ENCODE results near the gene NCAPD3. TPM values are rescaled to one million over a fixed set of nuclear protein-coding genes. Genes with fewer than 3 reads are reported as not detected.
"Not testable (repeated sequence)": the region's sequence is repeated elsewhere in the genome, so short reads cannot be mapped to it uniquely, and the experiment has no call there.

Gene NCAPD3
- polyA plus RNA-seq, 4 donors = 30.1 to 31.2 (median 30.6) TPM

DNA sequence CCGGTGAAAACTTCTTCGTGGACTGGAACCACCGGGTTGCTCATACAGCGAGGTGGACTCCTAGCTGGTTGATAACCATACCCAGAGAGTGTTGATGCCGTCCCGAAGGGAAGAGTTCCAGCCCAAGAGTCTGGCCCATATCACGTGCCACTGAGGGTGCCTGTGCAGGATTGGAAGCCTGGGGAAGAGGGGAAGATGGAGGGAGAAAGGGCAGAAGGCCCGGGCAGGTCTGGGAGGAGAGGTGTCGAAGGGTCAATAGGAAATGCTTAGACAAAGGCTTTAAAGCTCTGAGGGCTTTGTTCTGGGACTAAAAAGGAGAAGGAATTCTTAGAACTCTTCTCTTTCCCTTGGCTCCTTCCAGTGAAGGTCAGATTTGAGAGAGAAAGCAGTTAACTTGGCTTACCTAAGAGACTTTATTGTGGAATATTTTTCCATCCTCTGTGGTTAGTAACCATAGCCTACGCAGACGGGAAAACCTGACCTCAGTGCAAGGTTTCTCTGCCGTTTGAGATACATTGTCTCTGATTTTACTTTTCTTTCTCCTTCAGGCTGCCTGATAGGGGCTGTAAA lies 84.4 kb downstream of the NCAPD3 start:
- no peak for DNase-seq (ENCODE audit: low read depth in 4 of 4, low spot score in 3 of 4)

DNA sequence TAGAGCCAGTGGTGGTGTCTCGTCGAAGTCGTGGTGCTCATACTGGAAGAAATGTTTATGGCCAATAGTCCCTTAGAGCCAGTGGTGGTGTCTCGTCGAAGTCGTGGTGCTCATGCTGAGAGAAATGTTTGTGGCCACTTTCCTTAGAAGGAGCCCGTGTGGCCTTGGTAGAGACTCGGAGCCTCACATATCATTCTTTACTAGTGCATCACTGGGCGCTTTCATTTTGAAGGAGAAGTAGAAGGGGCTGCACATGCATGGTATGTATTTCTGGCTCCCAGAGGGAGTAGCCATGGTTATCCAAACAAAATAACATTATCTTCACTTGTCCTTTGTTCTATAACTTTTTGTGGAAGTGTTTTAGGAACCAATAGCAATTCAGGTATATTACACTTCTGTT lies 85.4 kb downstream of the NCAPD3 start:
- no peak for DNase-seq (ENCODE audit: low read depth in 4 of 4, low spot score in 3 of 4)

GRCh38 chr11:134134167-134134566 lies 89.6 kb downstream of the NCAPD3 start:
- no peak for DNase-seq (ENCODE audit: low read depth in 4 of 4, low spot score in 3 of 4)

GRCh38 chr11:134132808-134133207 lies 91.0 kb downstream of the NCAPD3 start:
- DNase-seq (ENCODE audit: low read depth in 4 of 4, low spot score in 3 of 4) = no peak

DNA sequence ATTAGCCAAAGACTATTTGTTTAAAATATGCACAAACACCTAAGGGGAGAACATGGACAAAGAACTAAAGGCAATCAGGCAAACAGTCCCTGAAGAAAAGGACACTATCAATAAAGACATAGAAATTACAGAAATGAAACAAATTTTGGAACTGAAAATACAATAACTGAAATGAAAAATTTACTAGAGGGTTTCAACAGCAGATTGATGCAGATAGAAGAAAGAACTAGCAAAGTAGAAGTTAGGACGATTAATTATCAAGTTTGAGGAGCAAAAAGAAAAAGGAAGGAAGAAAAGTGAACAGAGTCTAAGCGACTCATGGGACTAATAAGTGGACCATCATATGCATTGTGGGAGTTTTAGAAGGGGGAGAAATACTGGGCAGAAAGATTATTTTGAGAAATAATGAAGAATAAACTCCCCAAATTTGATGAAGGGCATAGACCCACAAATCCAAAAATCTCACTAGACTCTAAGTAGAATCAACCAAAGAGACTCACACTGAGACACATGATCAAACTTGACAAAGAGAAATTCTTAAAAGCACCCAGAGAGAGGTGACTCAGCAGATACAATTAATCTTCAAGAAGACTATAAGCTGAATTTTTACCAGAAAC lies 92.0 kb downstream of the NCAPD3 start:
- DNase-seq (ENCODE audit: low read depth in 4 of 4, low spot score in 3 of 4) = no peak

DNA sequence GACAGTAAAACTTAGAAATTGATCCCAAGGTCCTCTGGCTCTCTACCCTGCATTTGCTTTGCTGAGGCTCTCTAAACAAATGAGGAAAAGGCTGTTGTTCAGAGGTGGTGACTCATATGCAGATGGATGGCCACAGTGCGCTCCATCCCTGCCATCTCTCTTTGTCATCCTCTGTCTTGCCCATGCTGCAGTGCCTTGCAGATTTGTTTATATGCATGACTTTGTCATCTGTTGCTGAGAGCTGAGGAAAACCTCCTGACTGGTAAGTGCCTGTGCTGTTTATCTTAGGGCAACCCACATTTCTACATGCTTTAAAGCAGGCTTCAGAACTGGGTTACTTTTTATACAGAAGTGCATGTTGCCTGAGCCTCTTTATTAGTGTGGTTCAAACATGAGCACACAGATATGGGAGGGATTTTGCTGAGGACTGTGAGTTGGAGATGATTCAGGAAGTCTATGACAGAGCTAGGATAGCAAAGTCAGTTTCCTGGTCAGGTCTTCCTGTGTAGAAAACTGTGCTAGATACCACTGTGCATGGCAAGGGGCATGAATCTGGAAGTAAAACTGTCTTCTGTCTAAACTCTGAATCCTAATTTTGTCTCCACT lies 97.4 kb downstream of the NCAPD3 start:
- DNase-seq (ENCODE audit: low read depth in 4 of 4, low spot score in 3 of 4) = no peak

DNA sequence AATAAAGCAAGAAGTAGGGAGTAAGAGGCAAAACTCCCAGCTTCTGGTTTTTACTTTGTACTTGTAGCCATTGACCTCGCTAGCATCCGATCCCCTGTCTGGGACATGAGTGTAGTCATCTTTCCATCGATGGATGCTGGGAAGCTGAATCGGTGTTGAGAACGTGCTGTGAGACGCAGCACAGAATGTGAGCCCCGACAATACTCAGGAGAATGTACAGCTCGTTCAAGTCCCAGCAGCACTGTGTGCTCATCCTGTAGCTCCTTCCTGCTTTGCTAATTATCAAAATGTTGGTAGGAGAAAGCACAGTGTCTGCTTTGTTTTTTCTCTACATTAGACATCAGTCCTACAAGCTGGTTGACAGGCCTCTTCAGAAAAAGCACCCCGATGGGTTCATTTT lies 98.3 kb downstream of the NCAPD3 start:
- DNase-seq (ENCODE audit: low read depth in 4 of 4, low spot score in 3 of 4) = no peak

DNA sequence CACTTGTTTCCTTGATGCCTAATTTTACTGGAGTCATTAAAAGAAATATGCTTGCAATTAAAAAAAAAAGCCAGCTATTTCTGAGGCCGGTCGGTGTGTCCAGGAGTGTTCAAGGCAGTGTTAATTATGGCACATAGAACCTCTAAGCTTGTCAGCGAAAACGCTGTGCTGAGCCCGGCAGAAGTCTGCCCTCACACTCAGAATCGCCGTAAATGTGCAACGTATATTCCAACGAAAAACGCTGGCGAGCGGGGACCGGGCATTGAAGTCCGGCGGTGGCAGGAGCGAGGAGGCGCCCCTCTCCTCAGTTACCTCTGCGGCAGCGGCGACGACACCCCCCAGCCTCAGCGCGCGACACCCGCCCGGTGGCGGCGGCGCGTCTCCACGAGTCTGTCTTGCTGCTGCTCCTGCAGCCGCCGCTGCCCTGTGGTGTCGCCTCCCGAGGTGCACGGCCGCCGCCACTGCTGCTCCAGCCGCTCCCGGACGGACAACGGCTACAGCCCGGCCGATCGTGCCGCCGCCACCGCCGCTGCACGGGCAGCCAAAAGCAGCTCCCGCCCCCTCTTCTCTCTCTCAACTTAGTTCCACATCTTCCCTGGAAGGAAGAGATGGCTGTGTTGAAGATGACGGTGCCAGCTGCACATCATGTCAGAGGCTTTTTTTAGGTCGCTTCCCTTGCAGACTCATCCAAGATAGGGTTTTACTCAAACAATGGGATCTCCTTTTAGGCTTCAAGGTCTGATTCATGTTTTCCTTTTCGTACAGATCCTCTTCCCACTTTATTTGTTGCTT lies 98.9 kb downstream of the NCAPD3 start:
- no peak for DNase-seq (ENCODE audit: low read depth in 4 of 4, low spot score in 3 of 4)

- DNase-seq (ENCODE audit: low read depth in 4 of 4, low spot score in 3 of 4) = no peak
Measured at GRCh38 chr11:134120921-134121526, 102.7 kb downstream of the NCAPD3 start.

GRCh38 chr11:134120143-134120850 lies 103.5 kb downstream of the NCAPD3 start:
- DNase-seq (ENCODE audit: low read depth in 4 of 4, low spot score in 3 of 4) = no peak

DNA sequence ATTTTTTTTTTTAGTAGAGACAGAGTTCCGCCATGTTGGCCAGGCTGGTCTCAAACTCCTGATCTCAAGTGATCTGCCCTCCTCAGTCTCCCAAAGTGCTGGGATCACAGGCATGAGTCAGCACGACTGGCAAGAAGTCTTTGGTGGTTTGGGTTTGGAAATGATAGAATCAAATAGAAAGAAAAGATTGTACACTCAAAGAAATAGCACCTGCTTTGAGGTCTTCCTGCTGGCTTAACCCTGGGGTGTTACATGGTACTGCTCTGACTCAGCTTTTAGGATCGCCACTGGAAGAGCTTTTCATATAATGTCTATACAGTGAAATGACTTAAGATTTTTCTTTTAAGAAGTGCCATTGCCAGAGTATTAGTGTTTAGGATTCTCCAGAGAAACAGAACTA lies 104.7 kb downstream of the NCAPD3 start:
- DNase-seq (ENCODE audit: low read depth in 4 of 4, low spot score in 3 of 4) = no peak

GRCh38 chr11:134118006-134118405 lies 105.8 kb downstream of the NCAPD3 start:
- no peak for DNase-seq (ENCODE audit: low read depth in 4 of 4, low spot score in 3 of 4)

GRCh38 chr11:134116210-134116609 lies 107.6 kb downstream of the NCAPD3 start:
- no peak for DNase-seq (ENCODE audit: low read depth in 4 of 4, low spot score in 3 of 4)

DNA sequence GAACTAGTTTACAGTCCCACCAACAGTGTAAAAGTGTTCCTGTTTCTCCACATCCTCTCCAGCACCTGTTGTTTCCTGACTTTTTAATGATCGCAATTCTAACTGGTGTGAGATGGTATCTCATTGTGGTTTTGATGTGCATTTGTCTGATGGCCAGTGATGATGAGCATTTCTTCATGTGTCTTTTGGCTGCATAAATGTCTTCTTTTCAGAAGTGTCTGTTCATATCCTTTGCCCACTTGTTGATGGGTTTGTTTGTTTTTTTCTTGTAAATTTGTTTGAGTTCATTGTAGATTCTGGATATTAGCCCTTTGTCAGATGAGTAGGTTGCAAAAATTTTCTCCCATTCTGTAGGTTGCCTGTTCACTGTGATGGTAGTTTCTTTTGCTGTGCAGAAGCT lies 110.0 kb downstream of the NCAPD3 start:
- not testable (repeated sequence) for DNase-seq (ENCODE audit: low read depth in 4 of 4, low spot score in 3 of 4)

- DNase-seq (ENCODE audit: low read depth in 4 of 4, low spot score in 3 of 4) = no peak
Measured at GRCh38 chr11:134110252-134110815, 113.4 kb downstream of the NCAPD3 start.

Other genes with a start within 250 kb of the NCAPD3 start
- 10 to 100 TPM; 50.8 to 61.4 (median 56.8) TPM for gene JAM3, start 154.9 kb downstream of the NCAPD3 start, polyA plus RNA-seq (ENCODE audit: insufficient read length in 4 of 4)
- 10 to 100 TPM; 47.1 to 56.7 (median 47.6) TPM for gene VPS26B, start 704 bp upstream of the NCAPD3 start, polyA plus RNA-seq (ENCODE audit: insufficient read length in 4 of 4)
- gene THYN1, start 29.4 kb upstream of the NCAPD3 start, polyA plus RNA-seq (ENCODE audit: insufficient read length in 4 of 4) = 10 to 100 TPM; 76.1 to 82.5 (median 81.2) TPM
- 10 to 100 TPM; 41.6 to 48.1 (median 44.6) TPM for gene ACAD8, start 29.6 kb upstream of the NCAPD3 start, polyA plus RNA-seq (ENCODE audit: insufficient read length in 4 of 4)
- gene GLB1L3, start 52.4 kb upstream of the NCAPD3 start, polyA plus RNA-seq (ENCODE audit: insufficient read length in 4 of 4) = 1 to 10 TPM in 3 of 4 donors, under 1 TPM in 1; 1.00 to 1.6 (median 1.4) TPM
- 10 to 100 TPM; 19.4 to 23.9 (median 22.3) TPM for gene GLB1L2, start 108.0 kb upstream of the NCAPD3 start, polyA plus RNA-seq (ENCODE audit: insufficient read length in 4 of 4)
- 1 to 10 TPM; 3.3 to 3.8 (median 3.5) TPM for gene B3GAT1, start 188.3 kb upstream of the NCAPD3 start, polyA plus RNA-seq (ENCODE audit: insufficient read length in 4 of 4)